Activated CD4-positive, alpha-beta memory T cell treated with anti-CD3 and anti-CD28 coated beads, Interleukin-2, amount 10 ng/mL, durations not matched to agents 7 days and 5 days (primary cell): Measurements from ENCODE around the gene ACBD6. TPM values are rescaled to one million over a fixed set of nuclear protein-coding genes. Genes with fewer than 3 reads are reported as not detected.

Experiments used
- CTCF ChIA-PET: fragments of 350-600 bp; sonication (Branson Sonifier 250); formaldehyde crosslinking; loops from one replicate; lab custom pipeline; 2021; ENCODE audit warnings: antibody characterized with exemption, inconsistent platforms; lab: Charles Lee
- POLR2A ChIA-PET: fragments of 350-600 bp; sonication (Branson Sonifier 250); formaldehyde crosslinking; loops from one replicate; lab custom pipeline; 2021; ENCODE audit warnings: antibody characterized with exemption; lab: Charles Lee
- DNase-seq: peaks from one replicate; pipeline ENCODE4 v3.0.0-alpha.2; 2020
- H3K27ac Mint-ChIP-seq: one replicate; pipeline ENCODE4 v1.8.0; 2021; ENCODE audit warnings: mild to moderate bottlenecking, mixed read lengths
- H3K27me3 Mint-ChIP-seq: one replicate; pipeline ENCODE4 v1.8.0; 2021; ENCODE audit warnings: mixed read lengths
- H3K36me3 Mint-ChIP-seq: one replicate; pipeline ENCODE4 v1.8.0; 2021; ENCODE audit warnings: low read depth, mixed read lengths
- H3K4me1 Mint-ChIP-seq: one replicate; pipeline ENCODE4 v1.8.0; 2021; ENCODE audit warnings: mixed read lengths
- H3K4me3 Mint-ChIP-seq: one replicate; pipeline ENCODE4 v1.8.0; 2021; ENCODE audit warnings: mild to moderate bottlenecking, mixed read lengths
- H3K9me3 Mint-ChIP-seq: one replicate; pipeline ENCODE4 v1.8.0; 2021; ENCODE audit warnings: mixed read lengths
- total RNA-seq, 2 experiments: library from RNA; stranded (reverse); gene quantifications; one replicate each; pipeline ENCODE4 v1.2.3, GENCODE V29; 2021

ACBD6 gene
- total RNA-seq, 2 experiments from 2014 or later: 27.5 to 33.2 TPM

DNA sequence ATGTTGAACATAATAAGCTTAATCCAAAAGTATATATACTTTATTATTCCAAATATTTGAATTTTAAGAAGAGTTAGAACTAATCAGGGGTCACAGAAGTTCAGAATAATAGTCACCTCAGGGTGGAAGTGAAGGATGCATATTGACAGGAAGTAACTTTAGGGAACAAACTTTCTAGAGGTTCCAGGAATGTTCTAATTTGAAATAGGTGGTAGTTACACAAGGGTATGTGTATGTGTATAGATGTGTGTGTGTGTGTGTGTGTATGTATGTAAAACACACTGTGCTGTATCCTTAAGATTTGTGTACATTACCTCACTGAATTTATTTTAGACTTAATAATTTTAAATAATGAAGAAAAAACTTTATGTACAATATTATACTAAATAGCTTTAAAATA is 110.4 kb downstream of the ACBD6 start:
- Mint-ChIP-seq H3K36me3 (peaks cover 46% of the 10 kb centered on the region), H3K9me3 (peaks cover 6% of the 10 kb centered on the region), H3K4me3 (no peak overlapping the region), H3K4me1 (peaks cover 9% of the 10 kb centered on the region), H3K27ac (no peak overlapping the region), H3K27me3 (no peaks in the 10 kb centered on the region)
- ChIA-PET POLR2A (no interaction called here), CTCF (no interaction called here)
- DNase-seq: no peak

DNA sequence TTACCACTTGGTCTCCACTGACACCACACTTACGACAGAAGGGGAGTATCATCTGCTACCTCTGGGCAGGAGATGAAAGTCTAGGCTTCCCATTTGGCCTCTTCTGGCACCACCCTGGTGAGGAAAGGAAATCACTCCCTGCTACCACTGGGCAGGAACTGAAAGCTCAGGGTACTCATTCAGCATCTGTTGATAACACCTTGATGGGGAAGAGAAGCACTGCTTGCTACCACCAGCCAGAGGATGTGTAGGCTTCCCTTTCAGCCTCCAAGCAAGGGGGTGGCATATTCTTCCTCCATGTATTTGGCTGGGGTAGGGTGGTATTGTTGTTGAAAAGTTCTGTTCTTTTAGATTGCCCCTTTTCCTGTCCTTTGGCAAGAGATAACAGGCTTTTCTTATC is 115.0 kb downstream of the ACBD6 start:
- Mint-ChIP-seq H3K36me3 (peaks cover 39% of the 10 kb centered on the region), H3K4me3 (no peak overlapping the region), H3K27me3 (no peaks in the 10 kb centered on the region), H3K27ac (peak overlapping the region; percentile 58), H3K4me1 (peaks cover 16% of the 10 kb centered on the region), H3K9me3 (peaks cover 33% of the 10 kb centered on the region)
- POLR2A ChIA-PET: no interaction called here
- CTCF ChIA-PET: no interaction called here
- no peak for DNase-seq

DNA sequence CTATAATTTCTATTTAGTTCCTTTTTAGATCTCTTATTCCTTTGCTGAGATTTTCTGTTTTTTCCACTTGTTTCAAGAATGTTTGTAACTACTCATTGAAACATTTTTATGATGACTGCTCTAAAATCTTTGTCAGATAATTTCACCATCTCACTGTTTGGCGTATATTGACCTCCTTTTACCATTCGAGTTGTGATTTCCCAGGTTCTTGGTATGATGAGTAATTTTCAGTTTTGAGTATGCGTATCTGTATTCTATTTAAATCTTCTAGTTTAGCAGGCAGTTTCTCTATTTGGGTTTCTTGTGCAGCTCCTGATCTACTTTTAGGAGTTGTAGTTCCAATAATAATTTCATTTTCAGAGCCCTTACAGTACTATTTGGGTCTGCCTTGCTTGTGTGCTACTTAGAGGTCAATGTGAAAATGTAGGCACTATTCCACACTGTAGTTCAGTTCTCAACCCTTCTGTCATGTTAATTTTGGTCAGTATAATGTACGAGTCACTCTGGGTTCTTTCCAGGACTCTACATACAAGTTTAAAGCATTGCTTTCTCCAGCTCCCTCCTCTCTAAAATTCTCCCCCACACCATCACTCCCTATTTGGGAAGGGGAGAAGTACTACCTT is 115.5 kb downstream of the ACBD6 start:
- peaks cover 16% of the 10 kb centered on the region for H3K4me1 Mint-ChIP-seq
- CTCF ChIA-PET: no interaction called here
- H3K27ac Mint-ChIP-seq: peak overlapping the region; percentile 58
- no peaks in the 10 kb centered on the region for H3K27me3 Mint-ChIP-seq
- H3K4me3 Mint-ChIP-seq: no peak overlapping the region
- H3K9me3 Mint-ChIP-seq: peaks cover 33% of the 10 kb centered on the region
- H3K36me3 Mint-ChIP-seq: peaks cover 43% of the 10 kb centered on the region
- no peak for DNase-seq
- POLR2A ChIA-PET: no interaction called here

DNA sequence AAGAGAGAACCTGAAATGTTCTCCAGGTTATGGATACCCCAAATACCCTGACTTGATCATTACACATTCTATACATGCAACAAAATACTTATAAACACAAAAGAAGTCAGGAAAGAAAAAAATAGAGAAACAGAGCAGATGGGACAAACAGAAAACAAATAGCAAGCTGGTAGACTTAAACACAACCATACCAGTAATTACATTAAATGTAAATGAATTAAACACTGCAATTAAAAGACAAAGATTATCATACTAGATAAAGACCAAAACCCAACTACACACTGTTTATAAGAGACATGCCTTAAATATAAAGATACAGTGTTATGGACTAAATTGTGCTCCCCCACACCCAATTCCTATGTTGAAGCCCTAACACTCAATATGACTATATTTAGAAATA is 117.2 kb downstream of the ACBD6 start:
- ChIA-PET CTCF (no interaction called here), POLR2A (no interaction called here)
- no peak overlapping the region for H3K27ac Mint-ChIP-seq
- H3K9me3 Mint-ChIP-seq: peaks cover 39% of the 10 kb centered on the region
- no peak overlapping the region for H3K4me3 Mint-ChIP-seq
- DNase-seq: no peak
- peaks cover 42% of the 10 kb centered on the region for H3K36me3 Mint-ChIP-seq
- H3K27me3 Mint-ChIP-seq: no peaks in the 10 kb centered on the region
- H3K4me1 Mint-ChIP-seq: peaks cover 13% of the 10 kb centered on the region

DNA sequence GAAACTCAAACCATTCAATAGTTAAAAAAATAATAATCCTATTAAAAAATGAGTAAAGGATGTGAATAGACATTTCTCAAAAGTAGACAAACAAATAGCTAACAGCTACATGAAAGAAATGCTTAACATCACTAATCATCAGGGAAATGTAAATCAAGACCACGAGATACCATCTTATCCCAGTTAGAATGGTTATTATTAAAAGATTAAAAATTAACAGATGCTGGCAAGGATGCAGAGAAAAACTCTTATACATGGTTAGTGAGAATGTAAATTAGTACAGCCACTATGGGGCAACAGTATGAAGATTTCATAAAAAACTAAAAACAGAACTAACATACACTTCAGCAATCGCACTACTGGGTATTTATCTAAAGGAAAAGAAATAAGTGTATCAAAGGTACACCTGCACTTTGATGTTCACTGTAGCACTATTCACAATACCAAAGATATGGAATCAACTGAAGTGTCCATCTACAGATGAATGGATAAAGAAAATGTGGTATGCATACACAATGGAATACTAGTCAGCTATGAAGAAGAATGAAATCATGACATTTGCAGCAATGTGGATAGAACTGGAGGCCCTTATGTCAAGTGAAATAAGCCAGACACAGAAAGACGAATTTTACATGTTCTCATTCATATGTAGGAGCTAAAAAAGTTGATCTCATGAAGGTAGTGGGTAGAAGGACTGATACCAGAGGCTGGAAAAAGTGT is 117.9 kb downstream of the ACBD6 start:
- H3K27ac Mint-ChIP-seq: no peak overlapping the region

DNA sequence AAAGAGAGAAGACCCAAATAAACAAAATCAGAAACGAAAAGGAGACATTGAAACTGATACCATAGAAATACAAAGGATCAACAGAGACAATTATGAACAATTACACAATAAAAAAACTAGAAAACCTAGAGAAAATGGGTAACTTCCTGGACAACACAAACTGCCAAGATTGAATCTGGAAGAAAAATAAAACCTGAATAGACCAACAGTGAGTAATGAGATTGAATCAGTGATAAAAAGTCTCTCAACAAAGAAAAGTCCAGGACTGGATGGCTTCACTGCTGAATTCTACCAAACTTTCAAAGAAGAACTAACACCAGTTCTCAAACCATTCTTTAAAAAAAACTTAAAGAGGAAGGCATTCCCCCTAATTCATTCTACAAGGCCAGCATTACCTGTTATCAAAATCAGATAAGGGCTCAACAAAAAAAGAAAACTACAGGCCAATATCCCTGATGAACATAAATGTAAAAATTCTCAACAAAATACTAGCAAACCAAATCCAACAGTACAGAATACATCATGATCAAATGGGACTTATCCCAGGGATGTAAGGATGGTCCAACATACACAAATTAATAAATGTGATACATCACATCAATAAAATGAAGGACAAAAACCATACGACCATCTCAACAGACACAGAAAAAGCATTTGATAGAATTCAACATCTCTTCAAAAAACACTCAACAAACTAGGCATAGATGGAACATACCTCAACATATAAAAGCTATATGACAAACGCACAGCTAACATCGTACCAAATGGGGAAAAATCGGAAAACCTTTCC is 119.9 kb downstream of the ACBD6 start:
- H3K4me3 Mint-ChIP-seq: no peak overlapping the region
- POLR2A ChIA-PET: no interaction called here
- H3K36me3 Mint-ChIP-seq: peaks cover 62% of the 10 kb centered on the region
- H3K4me1 Mint-ChIP-seq: peaks cover 14% of the 10 kb centered on the region
- no peak overlapping the region for H3K27ac Mint-ChIP-seq
- no peaks in the 10 kb centered on the region for H3K27me3 Mint-ChIP-seq
- CTCF ChIA-PET: no interaction called here
- DNase-seq: no peak
- H3K9me3 Mint-ChIP-seq: peaks cover 56% of the 10 kb centered on the region

More for the DNA sequence above, 117.9 kb downstream of the ACBD6 start:
- POLR2A ChIA-PET: no interaction called here
- H3K27me3 Mint-ChIP-seq: no peaks in the 10 kb centered on the region
- peaks cover 49% of the 10 kb centered on the region for H3K36me3 Mint-ChIP-seq
- no peak overlapping the region for H3K4me3 Mint-ChIP-seq
- CTCF ChIA-PET: no interaction called here
- peaks cover 14% of the 10 kb centered on the region for H3K4me1 Mint-ChIP-seq
- no peak for DNase-seq
- H3K9me3 Mint-ChIP-seq: peaks cover 46% of the 10 kb centered on the region

DNA sequence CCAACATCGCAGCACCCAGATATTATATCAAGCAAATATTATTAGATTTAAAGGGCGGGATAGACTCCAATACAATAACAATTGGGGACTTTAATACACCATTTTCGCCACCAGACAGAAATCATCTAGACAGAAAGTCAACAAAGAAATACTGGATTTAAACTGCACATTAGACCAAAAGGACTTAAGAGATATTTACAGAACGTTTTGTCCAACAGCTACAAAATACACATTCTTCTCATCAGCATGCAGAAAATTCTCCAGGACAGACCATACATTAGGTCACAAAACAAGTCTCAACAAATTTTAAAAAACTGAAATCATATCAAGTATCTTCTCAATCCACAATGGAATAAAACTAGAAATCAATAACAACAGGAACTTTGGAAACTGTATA is 121.2 kb downstream of the ACBD6 start:
- ChIA-PET CTCF (no interaction called here), POLR2A (no interaction called here)
- no peak for DNase-seq
- Mint-ChIP-seq H3K27me3 (no peaks in the 10 kb centered on the region), H3K36me3 (peaks cover 66% of the 10 kb centered on the region), H3K9me3 (peaks cover 50% of the 10 kb centered on the region), H3K4me1 (peaks cover 4% of the 10 kb centered on the region), H3K4me3 (no peak overlapping the region), H3K27ac (no peak overlapping the region)

DNA sequence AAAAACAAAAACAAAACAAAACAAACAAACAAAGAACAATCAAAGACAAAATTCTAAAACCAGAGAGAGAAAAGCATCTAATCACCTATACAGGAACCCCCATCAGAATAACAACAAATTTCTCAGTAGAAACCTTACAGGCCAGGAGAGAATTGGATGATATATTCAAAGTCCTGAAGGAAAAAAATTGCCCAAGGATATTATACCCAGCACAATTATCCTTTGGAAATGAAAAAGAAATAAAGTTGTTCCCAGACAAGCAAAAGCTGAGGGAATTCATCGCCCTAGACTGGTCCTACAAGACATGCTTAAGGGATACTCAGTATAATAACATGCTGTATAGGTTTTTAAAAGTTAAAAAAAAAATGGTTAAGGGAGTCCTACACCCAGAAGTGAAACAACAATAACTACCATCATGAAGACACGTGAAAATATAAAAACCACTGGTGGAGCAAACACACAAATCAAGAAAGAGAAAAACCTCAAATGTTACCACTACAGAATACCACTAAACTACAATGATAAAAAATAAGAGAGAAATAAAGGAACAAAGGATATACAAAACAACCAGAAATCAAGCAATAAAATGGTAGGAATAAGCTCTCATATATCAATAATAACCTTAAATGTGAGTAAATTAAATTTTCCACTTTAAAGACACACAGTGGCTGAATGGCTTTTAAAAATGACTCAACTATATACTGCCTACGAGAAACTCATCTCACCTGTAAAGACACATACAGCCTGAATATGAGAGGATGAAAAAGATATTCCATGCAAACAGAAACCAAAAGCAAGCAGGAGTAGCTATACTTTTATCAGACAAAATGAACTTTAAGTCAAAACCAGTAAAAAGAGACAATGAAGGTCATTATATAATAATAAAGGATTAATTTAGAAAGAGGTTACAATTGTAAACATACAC is 121.9 kb downstream of the ACBD6 start:
- ChIA-PET CTCF (no interaction called here), POLR2A (no interaction called here)
- no peak overlapping the region for H3K4me3 Mint-ChIP-seq
- peaks cover 67% of the 10 kb centered on the region for H3K36me3 Mint-ChIP-seq
- no peak overlapping the region for H3K27ac Mint-ChIP-seq
- H3K27me3 Mint-ChIP-seq: no peaks in the 10 kb centered on the region
- peaks cover 48% of the 10 kb centered on the region for H3K9me3 Mint-ChIP-seq
- no peak for DNase-seq
- H3K4me1 Mint-ChIP-seq: peaks cover 4% of the 10 kb centered on the region

DNA sequence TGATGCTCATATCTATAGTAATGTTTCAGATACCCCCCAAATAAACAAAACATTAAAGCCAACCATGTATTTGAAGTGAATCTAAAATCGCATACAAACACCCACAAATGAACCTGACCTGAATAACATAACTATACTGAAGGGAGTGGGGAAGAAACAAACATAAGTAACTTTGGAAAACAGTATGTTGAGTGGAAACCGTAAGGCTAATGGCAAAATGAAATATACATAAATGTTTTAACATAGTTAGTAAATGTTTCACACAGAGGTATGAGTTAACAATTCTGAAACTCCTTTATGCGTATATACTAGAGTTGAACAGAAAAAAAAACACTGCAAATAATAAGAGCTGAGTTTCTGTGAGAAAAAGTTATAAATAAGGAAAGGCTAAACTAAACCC is 125.6 kb downstream of the ACBD6 start:
- H3K4me1 Mint-ChIP-seq: peaks cover 4% of the 10 kb centered on the region
- H3K36me3 Mint-ChIP-seq: peaks cover 45% of the 10 kb centered on the region
- no peak for DNase-seq
- CTCF ChIA-PET: no interaction called here
- POLR2A ChIA-PET: no interaction called here
- H3K27me3 Mint-ChIP-seq: no peaks in the 10 kb centered on the region
- H3K27ac Mint-ChIP-seq: no peak overlapping the region
- no peak overlapping the region for H3K4me3 Mint-ChIP-seq
- H3K9me3 Mint-ChIP-seq: peaks cover 27% of the 10 kb centered on the region

DNA sequence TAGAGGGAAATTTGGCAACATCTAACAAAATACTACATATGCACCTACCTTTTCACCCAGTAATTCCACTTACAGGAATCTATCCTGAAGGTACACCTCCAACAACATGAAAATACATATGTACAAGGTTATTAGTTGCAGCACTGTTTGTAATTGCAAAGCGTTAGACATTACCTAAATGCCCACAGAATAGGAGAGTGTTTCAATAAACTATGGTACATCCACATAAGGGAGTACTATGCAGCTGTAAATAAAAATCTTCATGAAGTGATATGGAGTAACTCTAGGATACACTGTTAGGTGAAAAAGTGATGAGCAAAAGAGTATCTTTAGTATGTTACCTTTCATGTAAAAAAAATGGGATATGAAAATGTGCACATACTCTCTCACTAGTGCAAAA is 126.1 kb downstream of the ACBD6 start:
- Mint-ChIP-seq H3K27ac (no peak overlapping the region), H3K9me3 (peaks cover 25% of the 10 kb centered on the region), H3K4me1 (peaks cover 4% of the 10 kb centered on the region), H3K27me3 (no peaks in the 10 kb centered on the region), H3K36me3 (peaks cover 43% of the 10 kb centered on the region), H3K4me3 (no peak overlapping the region)
- POLR2A ChIA-PET: no interaction called here
- no peak for DNase-seq
- CTCF ChIA-PET: no interaction called here

DNA sequence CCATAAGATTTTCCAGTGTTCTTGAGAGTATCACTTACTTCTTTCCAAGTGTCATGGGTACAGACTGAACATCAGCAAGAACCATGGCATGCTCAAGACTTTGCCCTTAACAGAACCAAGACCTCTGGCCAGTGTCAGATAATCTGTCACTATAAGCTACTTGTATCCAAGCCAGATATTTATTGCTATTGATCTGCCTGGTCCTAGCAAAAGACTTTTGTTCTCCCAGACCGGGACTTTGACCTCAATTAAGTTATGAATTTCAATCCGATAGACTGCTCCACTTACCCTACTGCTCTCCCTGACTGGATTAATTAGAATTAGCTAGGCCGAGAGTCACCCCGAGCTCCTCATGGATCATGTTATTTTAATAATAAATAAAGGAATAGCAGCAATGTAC is 129.6 kb downstream of the ACBD6 start:
- CTCF ChIA-PET: no interaction called here
- Mint-ChIP-seq H3K27me3 (no peaks in the 10 kb centered on the region), H3K4me1 (no peaks in the 10 kb centered on the region), H3K36me3 (peaks cover 13% of the 10 kb centered on the region), H3K27ac (no peak overlapping the region), H3K4me3 (no peak overlapping the region), H3K9me3 (no peaks in the 10 kb centered on the region)
- POLR2A ChIA-PET: no interaction called here
- DNase-seq: no peak

DNA sequence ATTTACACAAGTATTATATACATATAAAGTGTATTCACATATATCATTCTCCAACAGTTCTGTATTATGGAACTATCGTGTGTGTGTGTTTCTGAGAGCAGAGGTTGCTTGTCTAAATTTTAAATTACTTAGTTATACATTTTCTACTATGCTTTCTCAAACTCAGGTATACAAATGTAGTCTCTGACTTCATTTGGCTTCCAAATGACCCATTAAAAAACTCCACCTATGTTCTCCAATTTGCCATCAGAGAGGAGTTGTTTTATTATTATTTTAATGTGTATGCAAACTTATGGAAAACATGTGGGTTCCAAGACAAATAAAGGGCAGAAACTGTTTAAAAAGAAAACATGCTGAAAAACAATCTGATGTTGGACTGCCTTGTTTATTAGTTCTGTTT is 131.8 kb downstream of the ACBD6 start:
- no peaks in the 10 kb centered on the region for H3K9me3 Mint-ChIP-seq
- H3K27ac Mint-ChIP-seq: no peak overlapping the region
- DNase-seq: no peak
- ChIA-PET CTCF (no interaction called here), POLR2A (no interaction called here)
- H3K4me3 Mint-ChIP-seq: no peak overlapping the region
- no peaks in the 10 kb centered on the region for H3K27me3 Mint-ChIP-seq
- H3K4me1 Mint-ChIP-seq: no peaks in the 10 kb centered on the region
- no peaks in the 10 kb centered on the region for H3K36me3 Mint-ChIP-seq

DNA sequence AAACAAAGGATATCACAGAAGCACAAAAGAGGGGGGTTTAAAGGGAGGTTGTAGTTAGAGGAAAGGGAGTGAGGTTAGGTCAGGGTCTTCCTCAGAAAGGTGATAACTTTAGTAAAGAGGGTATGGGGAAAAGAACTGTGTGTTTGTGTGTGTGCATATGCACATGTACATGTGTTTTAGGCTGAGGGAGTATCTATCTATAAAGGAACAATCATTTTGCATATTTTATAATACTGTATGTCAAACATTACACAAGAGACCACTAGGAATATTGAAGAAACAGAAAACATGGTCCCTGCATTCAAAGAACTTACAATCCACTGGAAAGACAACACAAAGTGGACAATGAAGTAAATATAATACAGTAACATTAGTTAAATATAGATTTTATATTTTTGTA is 132.2 kb downstream of the ACBD6 start:
- no peaks in the 10 kb centered on the region for H3K4me1 Mint-ChIP-seq
- H3K9me3 Mint-ChIP-seq: no peaks in the 10 kb centered on the region
- no peak overlapping the region for H3K27ac Mint-ChIP-seq
- ChIA-PET POLR2A (no interaction called here), CTCF (no interaction called here)
- H3K27me3 Mint-ChIP-seq: no peaks in the 10 kb centered on the region
- DNase-seq: no peak
- no peaks in the 10 kb centered on the region for H3K36me3 Mint-ChIP-seq
- H3K4me3 Mint-ChIP-seq: no peak overlapping the region
